Trophoblast cell (in vitro differentiated cells and primary cell): ENCODE data around the gene UBE2E2.
A peak's percentile ranks its signal among the peaks of the same experiment; 100 is the strongest.

ENCODE experiments used
- DNase-seq, 2 donors: peaks; one replicate each; pipeline ENCODE4 v3.0.0-alpha.2; 2016
- H2AFZ ChIP-seq: 2 replicates; pipeline ENCODE4 v1.6.1; 2013; ENCODE audit warnings: low read length, moderate library complexity, mild to moderate bottlenecking; ENCODE audit not compliant: insufficient read depth, poor library complexity
- H2AK5ac ChIP-seq: 2 replicates; pipeline ENCODE4 v1.6.1; 2013; ENCODE audit warnings: mild to moderate bottlenecking, low read length
- H2BK120ac ChIP-seq: 2 replicates; pipeline ENCODE4 v1.6.1; 2013; ENCODE audit warnings: low read length, mild to moderate bottlenecking, moderate library complexity; ENCODE audit not compliant: insufficient read depth, poor library complexity
- H2BK12ac ChIP-seq: 2 replicates; pipeline ENCODE4 v1.6.1; 2013; ENCODE audit warnings: mild to moderate bottlenecking, low read length, moderate library complexity
- H2BK5ac ChIP-seq: 2 replicates; pipeline ENCODE4 v1.6.1; 2013; ENCODE audit warnings: low read length, low read depth, moderate library complexity, mild to moderate bottlenecking; ENCODE audit not compliant: poor library complexity
- H3K14ac ChIP-seq: 2 replicates; pipeline ENCODE4 v1.6.1; 2013; ENCODE audit warnings: mild to moderate bottlenecking, low read length
- H3K18ac ChIP-seq: 2 replicates; pipeline ENCODE4 v1.6.1; 2013; ENCODE audit warnings: mild to moderate bottlenecking, low read length
- H3K23ac ChIP-seq: 2 replicates; pipeline ENCODE4 v1.6.1; 2013; ENCODE audit warnings: low read length
- H3K27ac ChIP-seq: 2 replicates; pipeline ENCODE4 v1.5.1; 2013; ENCODE audit warnings: low read depth, mild to moderate bottlenecking, inconsistent platforms, low read length, moderate library complexity
- H3K27me3 ChIP-seq: 2 replicates; pipeline ENCODE4 v1.6.1; 2013; ENCODE audit warnings: inconsistent platforms, mild to moderate bottlenecking, low read length, moderate library complexity; ENCODE audit not compliant: insufficient read depth
- H3K36me3 ChIP-seq, 2 experiments: 1 replicate in 1 of 2; 2 replicates in 1 of 2; pipeline ENCODE4 v1.6.1; 2013; ENCODE audit warnings: low read length in 2 of 2, mild to moderate bottlenecking in 2 of 2, moderate library complexity in 1 of 2; ENCODE audit not compliant: insufficient read depth in 2 of 2, control insufficient read depth in 1 of 2
- H3K4ac ChIP-seq: 2 replicates; pipeline ENCODE4 v1.6.1; 2013; ENCODE audit warnings: low read depth, mild to moderate bottlenecking, low read length, moderate library complexity
- H3K4me1 ChIP-seq, 2 experiments: 1 replicate in 1 of 2; 2 replicates in 1 of 2; pipeline ENCODE4 v1.6.1; 2013; ENCODE audit warnings: low read length in 2 of 2, mild to moderate bottlenecking in 2 of 2, moderate library complexity in 1 of 2; ENCODE audit not compliant: insufficient read depth in 2 of 2, control insufficient read depth in 1 of 2
- H3K4me2 ChIP-seq: 2 replicates; pipeline ENCODE4 v1.6.1; 2013; ENCODE audit warnings: inconsistent platforms, mild to moderate bottlenecking, low read length, moderate library complexity
- H3K4me3 ChIP-seq: 2 replicates; pipeline ENCODE4 v1.5.1; 2013; ENCODE audit warnings: mild to moderate bottlenecking, low read depth, low read length, inconsistent platforms
- H3K79me1 ChIP-seq: one replicate; pipeline ENCODE4 v1.6.1; 2013; ENCODE audit warnings: low read length
- H3K79me2 ChIP-seq: 2 replicates; pipeline ENCODE4 v1.6.1; 2013; ENCODE audit warnings: low read length, mild to moderate bottlenecking; ENCODE audit not compliant: control insufficient read depth, insufficient read depth, poor library complexity
- H3K9ac ChIP-seq: 2 replicates; pipeline ENCODE4 v1.6.1; 2013; ENCODE audit warnings: mild to moderate bottlenecking, low read length
- H3K9me3 ChIP-seq: 2 replicates; pipeline ENCODE4 v1.6.1; 2013; ENCODE audit warnings: low read depth, mild to moderate bottlenecking, control low read depth, inconsistent platforms, low read length; ENCODE audit not compliant: insufficient read depth
- H4K12ac ChIP-seq: 2 replicates; pipeline ENCODE4 v1.6.1; 2013; ENCODE audit warnings: low read depth, mild to moderate bottlenecking, low read length, moderate library complexity
- H4K8ac ChIP-seq: 2 replicates; pipeline ENCODE4 v1.6.1; 2013; ENCODE audit warnings: low read depth, mild to moderate bottlenecking, low read length, moderate library complexity
- H4K91ac ChIP-seq: one replicate; pipeline ENCODE4 v1.6.1; 2013; ENCODE audit warnings: low read depth, mild to moderate bottlenecking, low read length, moderate library complexity
- WGBS: extraction: QIAGEN DNeasy Blood & Tissue Kit; methylation state at CpG from one replicate; pipeline ENCODE4 v1.1.7; 2013; ENCODE audit warnings: missing lambda C conversion rate; ENCODE audit not compliant: insufficient read length, insufficient coverage; ENCODE audit errors: extremely low coverage; 5-methylcytosine and 5-hydroxymethylcytosine counted together

UBE2E2 gene

GRCh38 chr3:23161308-23161707 lies 41.8 kb upstream of the UBE2E2 start:
- no peak overlapping the region for H3K23ac ChIP-seq
- no peak overlapping the region for H2BK5ac ChIP-seq
- H3K4me2 ChIP-seq, result no peak overlapping the region
- DNase-seq, result no peak
- H3K27ac ChIP-seq, result no peak overlapping the region
- H3K9ac ChIP-seq, result no peak overlapping the region
- no peak overlapping the region for H2BK120ac ChIP-seq
- no peak overlapping the region for H3K4ac ChIP-seq
- WGBS, result no CpG with 5 or more reads among the region's 2 CpGs
- no peaks in the 10 kb centered on the region for H3K36me3 ChIP-seq
- no peak overlapping the region for H3K18ac ChIP-seq
- no peak overlapping the region for H4K91ac ChIP-seq
- H3K79me1 ChIP-seq, result no peaks in the 10 kb centered on the region
- no peaks in the 10 kb centered on the region for H3K9me3 ChIP-seq
- H3K27me3 ChIP-seq, result no peaks in the 10 kb centered on the region
- H3K4me1 ChIP-seq, result peaks cover 0 to 2% of the 10 kb centered on the region in 2 experiments
- H2AFZ ChIP-seq, result no peak overlapping the region
- H3K14ac ChIP-seq, result no peak overlapping the region
- H3K79me2 ChIP-seq, result no peaks in the 10 kb centered on the region
- H4K12ac ChIP-seq, result no peak overlapping the region
- H2AK5ac ChIP-seq, result no peak overlapping the region
- H3K4me3 ChIP-seq, result no peak overlapping the region
- H2BK12ac ChIP-seq, result no peak overlapping the region
- no peak overlapping the region for H4K8ac ChIP-seq

DNA sequence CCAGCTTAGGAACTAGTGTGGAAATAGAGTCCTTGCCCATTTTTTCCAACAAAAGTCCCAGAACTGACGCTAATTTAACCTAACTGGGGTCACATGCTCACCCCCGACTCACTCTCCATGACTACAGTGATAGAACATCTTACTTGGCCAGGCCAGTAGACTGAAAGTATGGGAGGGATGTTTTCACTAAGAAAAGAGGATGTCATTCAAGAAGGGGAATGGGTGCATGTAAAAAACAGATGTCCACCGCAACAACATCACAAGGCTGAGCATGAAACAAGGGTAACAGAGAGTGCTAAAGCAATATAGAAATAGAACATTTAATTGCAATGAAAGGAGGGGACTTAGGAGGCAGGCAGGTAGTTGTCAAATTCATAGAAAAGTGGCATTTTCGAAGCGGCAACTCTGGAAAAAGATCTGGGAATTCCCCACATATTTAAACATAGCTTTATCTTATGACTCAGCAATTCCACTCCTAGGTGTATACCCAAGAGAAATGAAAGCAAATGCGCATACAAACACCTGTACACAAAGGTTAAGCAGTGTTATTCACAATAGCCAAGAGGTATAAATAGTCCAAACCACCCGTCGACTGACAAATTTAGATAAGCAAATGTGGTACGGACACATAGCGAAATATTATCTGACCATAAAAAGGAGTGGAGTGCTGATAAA lies 41.1 kb upstream of the UBE2E2 start:
- Histone ChIP-seq H3K4me2 (no peak overlapping the region), H3K27ac (no peak overlapping the region), H4K12ac (no peak overlapping the region), H2BK5ac (no peak overlapping the region), H3K9ac (no peak overlapping the region), H3K36me3 (no peaks in the 10 kb centered on the region), H4K8ac (no peak overlapping the region), H3K4me3 (no peak overlapping the region), H3K18ac (no peak overlapping the region), H3K23ac (no peak overlapping the region), H4K91ac (no peak overlapping the region), H2AFZ (no peak overlapping the region), H2BK120ac (no peak overlapping the region), H2AK5ac (no peak overlapping the region), H3K4ac (no peak overlapping the region), H3K27me3 (no peaks in the 10 kb centered on the region), H3K9me3 (no peaks in the 10 kb centered on the region), H3K14ac (no peak overlapping the region), H2BK12ac (no peak overlapping the region), H3K4me1 (peaks cover 0 to 4% of the 10 kb centered on the region in 2 experiments), H3K79me1 (no peaks in the 10 kb centered on the region), H3K79me2 (no peaks in the 10 kb centered on the region)
- no CpG with 5 or more reads among the region's 10 CpGs for WGBS
- DNase-seq, result peak; percentile 37 to 86

- Histone ChIP-seq H3K14ac (no peak overlapping the region), H2BK12ac (no peak overlapping the region), H3K23ac (no peak overlapping the region), H2BK5ac (no peak overlapping the region), H4K12ac (no peak overlapping the region), H3K36me3 (no peaks in the 10 kb centered on the region), H2BK120ac (no peak overlapping the region), H3K9ac (no peak overlapping the region), H3K79me1 (no peaks in the 10 kb centered on the region), H3K4me1 (peaks cover 0 to 4% of the 10 kb centered on the region in 2 experiments), H4K8ac (no peak overlapping the region), H4K91ac (no peak overlapping the region), H3K4me3 (no peak overlapping the region), H2AFZ (no peak overlapping the region), H3K27me3 (no peaks in the 10 kb centered on the region), H3K9me3 (no peaks in the 10 kb centered on the region), H3K79me2 (no peaks in the 10 kb centered on the region), H3K4me2 (no peak overlapping the region), H2AK5ac (no peak overlapping the region), H3K27ac (no peak overlapping the region), H3K4ac (no peak overlapping the region), H3K18ac (no peak overlapping the region)
- no CpG with 5 or more reads among the region's 2 CpGs for WGBS
- DNase-seq, result peak; percentile 47 to 65
Observed at GRCh38 chr3:23162934-23163333, 40.2 kb upstream of the UBE2E2 start.

GRCh38 chr3:23164746-23165145 lies 38.4 kb upstream of the UBE2E2 start:
- WGBS, result no CpG with 5 or more reads among the region's 1 CpG
- Histone ChIP-seq H3K14ac (no peak overlapping the region), H3K18ac (no peak overlapping the region), H4K91ac (no peak overlapping the region), H3K36me3 (no peaks in the 10 kb centered on the region), H3K27me3 (no peaks in the 10 kb centered on the region), H3K79me2 (no peaks in the 10 kb centered on the region), H3K4ac (no peak overlapping the region), H3K79me1 (no peaks in the 10 kb centered on the region), H3K27ac (no peak overlapping the region), H3K23ac (no peak overlapping the region), H3K9ac (no peak overlapping the region), H2BK5ac (no peak overlapping the region), H3K4me3 (no peak overlapping the region), H4K12ac (no peak overlapping the region), H2AFZ (no peak overlapping the region), H3K4me1 (peaks cover 0 to 4% of the 10 kb centered on the region in 2 experiments), H2BK12ac (no peak overlapping the region), H2AK5ac (no peak overlapping the region), H4K8ac (no peak overlapping the region), H3K4me2 (no peak overlapping the region), H3K9me3 (no peaks in the 10 kb centered on the region), H2BK120ac (no peak overlapping the region)
- no peak for DNase-seq
